GM11168 (cell line): ENCODE measurements around the gene GRIA2.

Experiments
- in situ Hi-C: fragments of 300-500 bp; cut with MboI; formaldehyde crosslinking; loops from one replicate; pipeline ENCODE4 v1.12.0; 2022; ENCODE audit warnings: low sequenced_read_pairs; ENCODE audit not compliant: unreplicated experiment

GRIA2 gene

DNA sequence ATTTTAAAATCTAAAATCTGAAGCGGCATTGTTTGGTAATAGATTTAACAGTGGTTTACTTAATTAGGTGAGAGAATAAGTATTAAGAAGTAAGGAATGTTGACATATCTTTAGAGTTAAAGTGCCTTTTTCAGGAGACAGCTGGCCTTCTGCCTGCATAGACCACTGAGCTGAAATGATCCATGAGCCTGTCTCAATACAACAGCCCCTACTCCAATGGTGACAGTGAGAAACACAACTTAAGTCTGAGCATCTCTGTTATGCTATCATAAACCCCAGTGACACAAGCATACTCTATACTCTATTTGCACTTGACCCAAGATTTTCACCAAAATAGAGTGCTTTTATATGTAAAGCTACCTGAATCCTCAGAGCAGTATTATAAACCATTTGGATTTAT is 137.9 kb downstream of the GRIA2 start:
- in situ Hi-C loops: no loop called here

GRCh38 chr4:157358851-157359250 is 138.3 kb downstream of the GRIA2 start:
- in situ Hi-C loops: no loop called here

- in situ Hi-C loops: no loop called here
Observed at GRCh38 chr4:157363360-157363759, 142.8 kb downstream of the GRIA2 start.

DNA sequence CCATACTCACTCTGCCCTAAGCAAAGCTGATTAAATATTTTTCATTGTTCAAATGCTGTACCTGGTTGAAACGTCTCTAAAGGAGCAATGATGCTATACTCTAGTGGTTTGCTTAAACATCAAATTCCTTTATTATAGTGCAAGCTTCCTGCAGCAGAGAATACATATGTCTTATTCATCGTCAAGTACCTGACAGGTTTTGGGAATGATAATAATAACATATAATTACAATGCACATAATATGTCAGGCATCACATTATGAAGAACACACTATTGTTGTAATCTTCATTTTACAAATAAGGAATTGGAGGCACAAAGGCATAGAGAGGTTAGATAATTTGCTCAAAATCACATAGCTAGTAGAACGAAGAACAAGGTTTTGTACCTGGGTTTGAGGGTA is 151.6 kb downstream of the GRIA2 start:
- in situ Hi-C loops: no loop called here

- in situ Hi-C loops: no loop called here
Observed at GRCh38 chr4:157372567-157372966, 152.0 kb downstream of the GRIA2 start.

GRCh38 chr4:157389741-157390140 is 169.2 kb downstream of the GRIA2 start:
- in situ Hi-C loops: no loop called here

DNA sequence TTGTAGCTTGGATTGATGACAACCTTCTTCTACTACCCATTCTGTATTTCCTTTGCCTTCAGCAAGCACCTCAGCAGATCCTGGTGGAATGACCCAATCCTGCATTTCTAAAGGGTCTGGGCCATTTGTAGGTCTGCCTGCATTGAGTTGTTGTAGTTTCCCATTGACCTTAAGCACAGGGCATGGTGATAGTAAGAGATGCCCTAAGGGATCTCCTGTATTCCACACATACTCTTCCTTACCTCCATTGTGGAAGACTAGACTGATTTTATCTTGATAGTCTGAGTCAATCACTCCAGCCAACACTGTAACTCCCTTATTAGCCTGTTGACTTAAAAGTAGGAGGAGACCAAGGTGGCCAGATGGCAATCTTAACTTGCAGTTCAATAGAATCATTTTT is 184.5 kb downstream of the GRIA2 start:
- in situ Hi-C loops: no loop called here
